GM21825 (cell line): Measurements from ENCODE around the gene CD2.

Experiments used
- ATAC-seq: cut with Tn5 transposase; IDR thresholded peaks from one replicate; pipeline ENCODE4 v1.9.1; 2021; ENCODE audit warnings: mild to moderate bottlenecking, moderate library complexity; ENCODE audit not compliant: unreplicated experiment

Gene CD2

GRCh38 chr1:116759636-116760035 is 5.4 kb downstream of the CD2 start:
- ATAC-seq = no peak

- ATAC-seq = no peak
These were observed 6.3 kb downstream of the CD2 start for GRCh38 chr1:116760487-116760886.

- no peak for ATAC-seq
These were observed 6.9 kb downstream of the CD2 start for GRCh38 chr1:116760996-116761665.

- ATAC-seq = no peak
These were observed 8.1 kb downstream of the CD2 start for GRCh38 chr1:116762281-116762680.

GRCh38 chr1:116762781-116763115 is 8.5 kb downstream of the CD2 start:
- ATAC-seq = no peak

GRCh38 chr1:116763116-116763786 is 9.0 kb downstream of the CD2 start:
- no peak for ATAC-seq

- ATAC-seq = no peak
These were observed 9.7 kb downstream of the CD2 start for GRCh38 chr1:116763787-116764465.

GRCh38 chr1:116764466-116764898 is 10.3 kb downstream of the CD2 start:
- ATAC-seq = no peak

- no peak for ATAC-seq
These were observed 11.0 kb downstream of the CD2 start for GRCh38 chr1:116764906-116765862.

- ATAC-seq = no peak
These were observed 11.7 kb downstream of the CD2 start for GRCh38 chr1:116765962-116766361.

GRCh38 chr1:116766616-116767469 is 12.6 kb downstream of the CD2 start:
- ATAC-seq = no peak

- no peak for ATAC-seq
These were observed 13.7 kb downstream of the CD2 start for GRCh38 chr1:116767782-116768382.

- no peak for ATAC-seq
These were observed 14.3 kb downstream of the CD2 start for GRCh38 chr1:116768416-116769103.

GRCh38 chr1:116769104-116769452 is 14.8 kb downstream of the CD2 start:
- ATAC-seq = no peak

GRCh38 chr1:116769561-116769977 is 15.3 kb downstream of the CD2 start:
- ATAC-seq = peak; percentile 88

GRCh38 chr1:116769994-116770393 is 15.8 kb downstream of the CD2 start:
- ATAC-seq = no peak

GRCh38 chr1:116770625-116771024 is 16.4 kb downstream of the CD2 start:
- no peak for ATAC-seq

GRCh38 chr1:116771997-116772647 is 17.9 kb downstream of the CD2 start:
- ATAC-seq = no peak

- ATAC-seq = no peak
These were observed 18.4 kb downstream of the CD2 start for GRCh38 chr1:116772648-116773045.
